Peyer's patch (tissue), 4 donors: Measurements from ENCODE around the gene SGPP1. TPM values are rescaled to one million over a fixed set of nuclear protein-coding genes. Genes with fewer than 3 reads are reported as not detected.

Experiments
- DNase-seq, 3 donors: peaks; one replicate each; pipeline ENCODE4 v3.0.0-alpha.2; 2017 to 2019
- H3K27ac ChIP-seq, 4 donors: fragments of 200-600 bp; sonication (generic); one replicate each; pipeline ENCODE4 v1.5.1; 2016 to 2019
- H3K27me3 ChIP-seq, 2 donors: fragments of 200-600 bp; sonication (generic); one replicate each; pipeline ENCODE4 v1.5.1; 2019
- H3K36me3 ChIP-seq, 3 donors: fragments of 200-600 bp; sonication (generic); one replicate each; pipeline ENCODE4 v1.5.1; 2016 to 2019
- H3K4me1 ChIP-seq, 4 donors: fragments of 200-600 bp; sonication (generic); one replicate each; pipeline ENCODE4 v1.5.1; 2016 to 2019
- H3K4me3 ChIP-seq, 4 donors: fragments of 200-600 bp; sonication (generic); 1 replicate in 3 of 4; 2 replicates in 1 of 4; pipeline ENCODE4 v1.5.1; 2016 to 2019; ENCODE audit warnings: mild to moderate bottlenecking in 1 of 4
- H3K9me3 ChIP-seq, 4 donors: fragments of 200-600 bp; sonication (generic); one replicate each; pipeline ENCODE4 v1.5.1; 2016 to 2019; ENCODE audit warnings: mild to moderate bottlenecking in 1 of 4
- CTCF ChIP-seq, 6 experiments: fragments of 450-650 bp in 4 of 6; fragments of 200-600 bp in 2 of 6; sonication (generic) in 1 of 6; IDR thresholded peaks; one replicate each; pipeline ENCODE4 v1.5.1; 2017 to 2019; ENCODE audit warnings: antibody characterized with exemption in 6 of 6, mild to moderate bottlenecking in 3 of 6, moderate library complexity in 1 of 6
- POLR2A ChIP-seq, 2 donors: fragments of 450-650 bp; IDR thresholded peaks; one replicate each; pipeline ENCODE4 v1.5.1; 2017; ENCODE audit warnings: antibody characterized with exemption in 2 of 2, mild to moderate bottlenecking in 2 of 2, moderate library complexity in 2 of 2
- total RNA-seq, 4 donors: library from RNA; depleted of rRNA; stranded (reverse); fragments of >200 nt; gene quantifications; one replicate each; pipeline ENCODE4 v1.1.0, GENCODE V29; 2016

Gene SGPP1
- total RNA-seq, 4 donors from 2014 or later = 10.9 to 21.5 (median 16.4) TPM

- Histone ChIP-seq H3K4me3 (no peak overlapping the region), H3K9me3 (no peaks in the 10 kb centered on the region), H3K36me3 (no peaks in the 10 kb centered on the region), H3K27me3 (no peaks in the 10 kb centered on the region), H3K27ac (no peak overlapping the region), H3K4me1 (no peaks in the 10 kb centered on the region)
- TF ChIP-seq POLR2A (IDR thresholded peaks at IDR 0.05) (no peak), CTCF (IDR thresholded peaks at IDR 0.05) (no peak)
- DNase-seq = no peak
Observed at GRCh38 chr14:63682727-63683593, 44.9 kb downstream of the SGPP1 start.

GRCh38 chr14:63678536-63678935 is 49.3 kb downstream of the SGPP1 start:
- Histone ChIP-seq H3K27ac (peak overlapping the region in 1 of 4 donors; percentile 40), H3K36me3 (no peaks in the 10 kb centered on the region)

GRCh38 chr14:63677891-63678379 is 49.9 kb downstream of the SGPP1 start:
- no peaks in the 10 kb centered on the region for H3K36me3 ChIP-seq
- DNase-seq = peak in 1 of 3 donors; percentile 21
- TF ChIP-seq POLR2A (IDR thresholded peaks at IDR 0.05) (no peak), CTCF (IDR thresholded peaks at IDR 0.05) (no peak)
- peak overlapping the region in 2 of 4 donors; percentile 40 for H3K27ac ChIP-seq
- no peaks in the 10 kb centered on the region for H3K9me3 ChIP-seq
- no peaks in the 10 kb centered on the region for H3K27me3 ChIP-seq
- no peaks in the 10 kb centered on the region for H3K4me1 ChIP-seq
- no peak overlapping the region for H3K4me3 ChIP-seq

More at GRCh38 chr14:63678536-63678935, 49.3 kb downstream of the SGPP1 start:
- no peak overlapping the region for H3K4me3 ChIP-seq
- DNase-seq = no peak
- H3K27me3 ChIP-seq = no peaks in the 10 kb centered on the region
- no peaks in the 10 kb centered on the region for H3K9me3 ChIP-seq
- no peaks in the 10 kb centered on the region for H3K4me1 ChIP-seq
- TF ChIP-seq POLR2A (IDR thresholded peaks at IDR 0.05) (no peak), CTCF (IDR thresholded peaks at IDR 0.05) (no peak)

- Histone ChIP-seq H3K27me3 (no peaks in the 10 kb centered on the region), H3K9me3 (no peaks in the 10 kb centered on the region), H3K4me1 (no peaks in the 10 kb centered on the region), H3K4me3 (no peak overlapping the region), H3K36me3 (no peaks in the 10 kb centered on the region), H3K27ac (no peak overlapping the region)
- DNase-seq = no peak
- TF ChIP-seq POLR2A (IDR thresholded peaks at IDR 0.05) (no peak), CTCF (IDR thresholded peaks at IDR 0.05) (no peak)
Observed at GRCh38 chr14:63676615-63677014, 51.2 kb downstream of the SGPP1 start.

- Histone ChIP-seq H3K4me3 (no peak overlapping the region), H3K9me3 (no peaks in the 10 kb centered on the region), H3K27me3 (no peaks in the 10 kb centered on the region), H3K36me3 (no peaks in the 10 kb centered on the region), H3K27ac (no peak overlapping the region), H3K4me1 (no peaks in the 10 kb centered on the region)
- TF ChIP-seq POLR2A (IDR thresholded peaks at IDR 0.05) (no peak), CTCF (IDR thresholded peaks at IDR 0.05) (no peak)
- no peak for DNase-seq
Observed at GRCh38 chr14:63673886-63674497, 53.9 kb downstream of the SGPP1 start.
